GM19193 (cell line): Measurements from ENCODE around the gene ALDH1A2.

Experiments used
- POLR2A ChIP-seq: IDR thresholded peaks from 4 replicates; pipeline ENCODE4 v1.6.1; 2011; ENCODE audit not compliant: insufficient read depth, insufficient read length; ENCODE audit errors: extremely low read depth

Gene ALDH1A2

GRCh38 chr15:57994221-57995049 is 71.1 kb downstream of the ALDH1A2 start:
- no peak for TF ChIP-seq POLR2A

- TF ChIP-seq POLR2A = no peak
Observed at GRCh38 chr15:57993409-57994145, 71.9 kb downstream of the ALDH1A2 start.

- TF ChIP-seq POLR2A = no peak
Observed at GRCh38 chr15:57992761-57993355, 72.7 kb downstream of the ALDH1A2 start.

- TF ChIP-seq POLR2A = no peak
Observed at GRCh38 chr15:57973534-57973933, 92.0 kb downstream of the ALDH1A2 start.

- no peak for TF ChIP-seq POLR2A
Observed at GRCh38 chr15:57972864-57973263, 92.6 kb downstream of the ALDH1A2 start.

- no peak for TF ChIP-seq POLR2A
Observed at GRCh38 chr15:57969996-57970395, 95.5 kb downstream of the ALDH1A2 start.

GRCh38 chr15:57969355-57969754 is 96.2 kb downstream of the ALDH1A2 start:
- TF ChIP-seq POLR2A = no peak

- no peak for TF ChIP-seq POLR2A
Observed at GRCh38 chr15:57962887-57963286, 102.6 kb downstream of the ALDH1A2 start.

GRCh38 chr15:57961919-57962318 is 103.6 kb downstream of the ALDH1A2 start:
- TF ChIP-seq POLR2A = no peak

GRCh38 chr15:57957113-57957512 is 108.4 kb downstream of the ALDH1A2 start:
- no peak for TF ChIP-seq POLR2A

GRCh38 chr15:57953874-57954273 is 111.6 kb downstream of the ALDH1A2 start:
- no peak for TF ChIP-seq POLR2A

GRCh38 chr15:57951328-57951932 is 114.1 kb downstream of the ALDH1A2 start:
- no peak for TF ChIP-seq POLR2A

GRCh38 chr15:57950381-57950946 is 115.0 kb downstream of the ALDH1A2 start:
- no peak for TF ChIP-seq POLR2A

- TF ChIP-seq POLR2A = no peak
Observed at GRCh38 chr15:57949374-57949943, 116.1 kb downstream of the ALDH1A2 start.
